H1 (cell line): ENCODE data around the gene AK8. TPM values are rescaled to one million over a fixed set of nuclear protein-coding genes. Genes with fewer than 3 reads are reported as not detected.

Experiments used
- JUN ChIP-seq: IDR thresholded peaks from 2 replicates; pipeline ENCODE4 v1.6.1; 2011; ENCODE audit warnings: low read depth, mild to moderate bottlenecking, improper control_type of control experiment, low read length
- POLR2AphosphoS5 ChIP-seq: IDR thresholded peaks from 2 replicates; pipeline ENCODE4 v1.6.1; 2011; ENCODE audit warnings: low read depth, low read length
- SIRT6 ChIP-seq: IDR thresholded peaks from one replicate; pipeline ENCODE4 v1.7.1; 2012; ENCODE audit warnings: low read length, inconsistent platforms
- SRF ChIP-seq: IDR thresholded peaks from 2 replicates; pipeline ENCODE4 v1.6.1; 2011; ENCODE audit warnings: mild to moderate bottlenecking, low read depth, low read length, moderate library complexity
- polyA plus RNA-seq, 7 experiments: library from polyadenylated mRNA; depleted of rRNA in 3 of 7; stranded (reverse) in 5 of 7; unstranded in 2 of 7; fragments of >200 nt in 5 of 7; fragments of 200-250 nt in 2 of 7; gene quantifications; 1 replicate in 5 of 7; 2 replicates in 1 of 7; 4 replicates in 1 of 7; pipeline versions ENCODE4 v1.2.1 to v1.2.3, GENCODE V29; 2011 to 2013; ENCODE audit warnings: missing spikeins in 2 of 7, mixed read lengths in 2 of 7
- total RNA-seq: library from RNA; stranded (reverse); fragmentation: NEBNext Ultra II Directional; extraction: Animal tissue kit (Norgen Biotek cat#: 25700); gene quantifications from 2 replicates; pipeline ENCODE4 v1.2.1, GENCODE V29; 2021

AK8 gene
- total and polyA plus RNA-seq, 2 of the 8 experiments (the other 6 are each of a cell fraction or from before 2014, with no cell fraction given): 0.35 to 0.48 TPM

DNA sequence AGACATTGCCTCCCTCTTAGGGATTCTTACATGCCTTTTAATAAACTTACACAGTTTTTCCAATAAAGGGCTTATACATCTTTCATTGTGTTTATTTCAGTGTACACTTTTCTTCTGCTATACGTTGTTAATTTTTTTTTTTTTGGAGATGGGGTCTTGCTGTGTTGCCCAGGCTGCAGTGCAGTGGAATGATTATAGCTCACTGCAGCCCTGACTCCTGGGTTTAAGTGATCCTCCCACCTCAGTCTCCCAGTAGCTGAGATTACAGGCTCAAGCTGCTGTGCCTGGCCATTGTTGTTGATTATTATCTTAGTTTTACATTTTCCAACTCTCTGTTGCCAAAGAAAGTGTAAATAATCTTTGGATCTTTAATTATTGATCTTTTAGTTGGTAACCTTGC is 118.0 kb downstream of the AK8 start (continued):
- TF ChIP-seq SIRT6: no peak
- no peak for TF ChIP-seq POLR2AphosphoS5
- no peak for TF ChIP-seq SRF
- TF ChIP-seq JUN: no peak
